ENCODE measurements around the gene CAMTA1.

- TF ChIP-seq POLR2AphosphoS5 (IDR thresholded peaks at IDR 0.05; ENCODE audit: control insufficient read depth, insufficient read depth, low read depth, low read length) (no peak), EZH2 (IDR thresholded peaks at IDR 0.05; ENCODE audit: borderline replicate concordance, low read depth, low read length) (no peak), MAX (CRISPR knock-in tag; IDR thresholded peaks at IDR 0.05) (no peak), BCL6 (CRISPR knock-in tag; IDR thresholded peaks at IDR 0.05) (no peak), CTCF (IDR thresholded peaks at IDR 0.05 in 2 of 3, conservative IDR thresholded peaks at IDR 0.05 in 1 of 3; ENCODE audit: insufficient read depth in 2 of 3, low read depth in 1 of 3, low read length in 3 of 3) (no peak), ZBTB11 (CRISPR knock-in tag; IDR thresholded peaks at IDR 0.05) (no peak), ZNF766 (CRISPR knock-in tag; conservative IDR thresholded peaks at IDR 0.05) (no peak), HDGF (IDR thresholded peaks at IDR 0.05) (no peak), CBX1 (IDR thresholded peaks at IDR 0.05; ENCODE audit: low read depth) (no peak), CSDE1 (IDR thresholded peaks at IDR 0.05) (no peak), NCOA4 (IDR thresholded peaks at IDR 0.05; ENCODE audit: partially characterized antibody) (no peak), ZBTB43 (CRISPR knock-in tag; IDR thresholded peaks at IDR 0.05) (no peak), HNRNPH1 (optimal IDR thresholded peaks at IDR 0.05; ENCODE audit: low read depth, low read length) (no peak), EP400 (IDR thresholded peaks at IDR 0.05) (no peak)
Measured at GRCh38 chr1:7299994-7300393, 514.7 kb downstream of the CAMTA1 start.
